Left renal pelvis (tissue), 4 donors: ENCODE measurements around the gene NDUFB11. TPM values are rescaled to one million over a fixed set of nuclear protein-coding genes. Genes with fewer than 3 reads are reported as not detected.

ENCODE experiments used
- DNase-seq, 4 donors: peaks; one replicate each; pipeline ENCODE4 v3.0.0-alpha.2; 2013; ENCODE audit warnings: low read depth in 4 of 4, low spot score in 3 of 4
- polyA plus RNA-seq, 4 donors: library from polyadenylated mRNA; unstranded; fragments of 120-200 nt; gene quantifications; one replicate each; pipeline ENCODE4 v1.2.1, GENCODE V29; 2013; ENCODE audit not compliant: insufficient read length in 4 of 4

The NDUFB11 gene
- polyA plus RNA-seq, 4 donors, result 70.9 to 122 (median 93.6) TPM

DNA sequence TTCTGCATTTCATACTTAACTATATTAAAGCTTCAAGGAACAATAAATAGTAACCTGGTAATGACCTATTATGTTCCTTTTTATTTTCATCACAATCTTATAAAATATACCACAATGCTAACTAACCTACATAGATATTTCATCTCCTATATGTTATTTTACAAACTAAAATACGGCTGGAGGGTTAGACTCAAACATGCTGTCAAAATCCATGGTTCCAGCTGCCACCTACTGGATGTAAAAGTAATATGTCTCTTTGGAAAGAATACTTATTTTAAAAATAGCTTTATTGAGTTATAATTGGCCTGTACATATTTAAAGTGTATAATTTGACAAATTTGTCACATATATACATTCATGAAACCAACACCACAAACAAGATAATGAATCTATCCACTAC is 51.3 kb downstream of the NDUFB11 start:
- DNase-seq, result no peak

Other genes starting within 250 kb of the NDUFB11 start
- 10 to 100 TPM in 3 of 4 donors, 1 to 10 TPM in 1; 8.1 to 27.2 (median 25.0) TPM for gene JADE3, start 232.3 kb downstream of the NDUFB11 start, polyA plus RNA-seq
- 10 to 100 TPM in 3 of 4 donors, 1 to 10 TPM in 1; 4.7 to 35.3 (median 29.4) TPM for gene RGN, start 66.3 kb downstream of the NDUFB11 start, polyA plus RNA-seq
- 10 to 100 TPM; 46.1 to 66.2 (median 49.8) TPM for gene RBM10, start 519 bp upstream of the NDUFB11 start, polyA plus RNA-seq
- gene UBA1, start 49.1 kb upstream of the NDUFB11 start, polyA plus RNA-seq, result 100 to 1,000 TPM; 164 to 289 (median 229) TPM
- gene CDK16, start 74.0 kb upstream of the NDUFB11 start, polyA plus RNA-seq, result 100 to 1,000 TPM in 3 of 4 donors, 10 to 100 TPM in 1; 97.1 to 134 (median 110) TPM
- 100 to 1,000 TPM; 115 to 154 (median 138) TPM for gene USP11, start 88.3 kb upstream of the NDUFB11 start, polyA plus RNA-seq
- gene ZNF157, start 225.9 kb upstream of the NDUFB11 start, polyA plus RNA-seq, result 1 to 10 TPM in 3 of 4 donors, under 1 TPM in 1; 0.90 to 1.4 (median 1.2) TPM